GM19395 (cell line): ENCODE results near the gene ZFHX3.
"Not testable (repeated sequence)": the region's sequence is repeated elsewhere in the genome, so short reads cannot be mapped to it uniquely, and the experiment has no call there.

Experiments
- ATAC-seq: cut with Tn5 transposase; IDR thresholded peaks from one replicate; pipeline ENCODE4 v1.9.1; 2021; ENCODE audit warnings: mild to moderate bottlenecking, moderate library complexity; ENCODE audit not compliant: unreplicated experiment

ZFHX3 gene

GRCh38 chr16:73000907-73001521 is 46.9 kb downstream of the ZFHX3 start:
- no peak for ATAC-seq

- ATAC-seq: no peak
Measured at GRCh38 chr16:73000020-73000906, 47.7 kb downstream of the ZFHX3 start.

- no peak for ATAC-seq
Measured at GRCh38 chr16:72999541-73000019, 48.3 kb downstream of the ZFHX3 start.

- ATAC-seq: no peak
Measured at GRCh38 chr16:72997141-72997542, 50.8 kb downstream of the ZFHX3 start.

- ATAC-seq: no peak
Measured at GRCh38 chr16:72996291-72997062, 51.5 kb downstream of the ZFHX3 start.

GRCh38 chr16:72995882-72996270 is 52.1 kb downstream of the ZFHX3 start:
- ATAC-seq: not testable (repeated sequence)

- ATAC-seq: no peak
Measured at GRCh38 chr16:72995151-72995881, 52.6 kb downstream of the ZFHX3 start.

GRCh38 chr16:72992142-72992601 is 55.8 kb downstream of the ZFHX3 start:
- no peak for ATAC-seq

- ATAC-seq: no peak
Measured at GRCh38 chr16:72991644-72992043, 56.3 kb downstream of the ZFHX3 start.

GRCh38 chr16:72991211-72991610 is 56.7 kb downstream of the ZFHX3 start:
- ATAC-seq: no peak

GRCh38 chr16:72990571-72990970 is 57.4 kb downstream of the ZFHX3 start:
- no peak for ATAC-seq

- ATAC-seq: no peak
Measured at GRCh38 chr16:72989579-72990551, 58.1 kb downstream of the ZFHX3 start.

- not testable (repeated sequence) for ATAC-seq
Measured at GRCh38 chr16:72989203-72989578, 58.7 kb downstream of the ZFHX3 start.

- ATAC-seq: no peak
Measured at GRCh38 chr16:72988569-72988968, 59.4 kb downstream of the ZFHX3 start.

- ATAC-seq: no peak
Measured at GRCh38 chr16:72987480-72987901, 60.4 kb downstream of the ZFHX3 start.

- no peak for ATAC-seq
Measured at GRCh38 chr16:72985995-72986394, 61.9 kb downstream of the ZFHX3 start.

- no peak for ATAC-seq
Measured at GRCh38 chr16:72985148-72985941, 62.6 kb downstream of the ZFHX3 start.

GRCh38 chr16:72983728-72984350 is 64.1 kb downstream of the ZFHX3 start:
- no peak for ATAC-seq
